ENCODE results near the gene GSKIP.

- TF ChIP-seq SP1 (IDR thresholded peaks at IDR 0.05) (no peak), ZNF384 (IDR thresholded peaks at IDR 0.05) (no peak), PKNOX1 (IDR thresholded peaks at IDR 0.05) (no peak), ARNT (IDR thresholded peaks at IDR 0.05) (no peak), LEF1 (IDR thresholded peaks at IDR 0.05; ENCODE audit: borderline replicate concordance) (no peak), HDGF (IDR thresholded peaks at IDR 0.05; ENCODE audit: borderline replicate concordance) (no peak), FOXM1 (IDR thresholded peaks at IDR 0.05; ENCODE audit: borderline replicate concordance) (no peak), BHLHE40 (IDR thresholded peaks at IDR 0.05; ENCODE audit: borderline replicate concordance) (no peak), CTBP1 (IDR thresholded peaks at IDR 0.05; ENCODE audit: borderline replicate concordance) (no peak), TARDBP (IDR thresholded peaks at IDR 0.05) (no peak), ELF4 (IDR thresholded peaks at IDR 0.05) (no peak), NFRKB (IDR thresholded peaks at IDR 0.05) (no peak), FOXK2 (IDR thresholded peaks at IDR 0.05) (no peak), FOXA1 (IDR thresholded peaks at IDR 0.05) (no peak)
Measured at GRCh38 chr14:96407935-96408570, 44.7 kb downstream of the GSKIP start.
